HG02981 (cell line): ENCODE measurements around the gene UCMA.
"Not testable (repeated sequence)": the region's sequence is repeated elsewhere in the genome, so short reads cannot be mapped to it uniquely, and the experiment has no call there.

Experiments used
- ATAC-seq: cut with Tn5 transposase; IDR thresholded peaks from one replicate; pipeline ENCODE4 v1.9.1; 2021; ENCODE audit warnings: mild to moderate bottlenecking, moderate library complexity; ENCODE audit not compliant: unreplicated experiment

Gene UCMA

GRCh38 chr10:13234172-13234571 is at the start of gene UCMA:
Gene UCMA, minus strand, starts transcription at chr10:13234374. Its CDS starts 116 bp downstream, at chr10:13234258.
- ATAC-seq = no peak

- not testable (repeated sequence) for ATAC-seq
Observed at GRCh38 chr10:13282348-13282747, 48.2 kb upstream of the UCMA start.

- ATAC-seq = no peak
Observed at GRCh38 chr10:13276749-13277365, 42.7 kb upstream of the UCMA start.

GRCh38 chr10:13276146-13276545 is 42.0 kb upstream of the UCMA start:
- not testable (repeated sequence) for ATAC-seq

GRCh38 chr10:13272164-13272571 is 38.0 kb upstream of the UCMA start:
- no peak for ATAC-seq

- no peak for ATAC-seq
Observed at GRCh38 chr10:13271552-13272163, 37.5 kb upstream of the UCMA start.

GRCh38 chr10:13270877-13271551 is 36.8 kb upstream of the UCMA start:
- ATAC-seq = no peak

GRCh38 chr10:13268841-13269240 is 34.7 kb upstream of the UCMA start:
- no peak for ATAC-seq

GRCh38 chr10:13268310-13268709 is 34.1 kb upstream of the UCMA start:
- no peak for ATAC-seq

GRCh38 chr10:13263591-13263990 is 29.4 kb upstream of the UCMA start:
- ATAC-seq = no peak

- no peak for ATAC-seq
Observed at GRCh38 chr10:13262433-13262832, 28.3 kb upstream of the UCMA start.

- no peak for ATAC-seq
Observed at GRCh38 chr10:13257621-13258140, 23.5 kb upstream of the UCMA start.

GRCh38 chr10:13256627-13257026 is 22.5 kb upstream of the UCMA start:
- no peak for ATAC-seq

- no peak for ATAC-seq
Observed at GRCh38 chr10:13253726-13254125, 19.6 kb upstream of the UCMA start.

GRCh38 chr10:13247784-13248183 is 13.6 kb upstream of the UCMA start:
- ATAC-seq = no peak

GRCh38 chr10:13247246-13247645 is 13.1 kb upstream of the UCMA start:
- ATAC-seq = no peak

- not testable (repeated sequence) for ATAC-seq
Observed at GRCh38 chr10:13242260-13242659, 8.1 kb upstream of the UCMA start.

GRCh38 chr10:13241613-13242012 is 7.4 kb upstream of the UCMA start:
- ATAC-seq = no peak

GRCh38 chr10:13239923-13240322 is 5.7 kb upstream of the UCMA start:
- ATAC-seq = no peak

GRCh38 chr10:13238271-13239077 is 4.3 kb upstream of the UCMA start:
- no peak for ATAC-seq

- ATAC-seq = no peak
Observed at GRCh38 chr10:13236638-13237037, 2.5 kb upstream of the UCMA start.
